Erythroblast (primary cell): ENCODE data around the gene PGM1.
"Not testable (repeated sequence)": the region's sequence is repeated elsewhere in the genome, so short reads cannot be mapped to it uniquely, and the experiment has no call there.

ENCODE experiments used
- DNase-seq, 2 experiments: peaks; one replicate each; lab custom pipeline; 2025; lab: John Stamatoyannopoulos, UW
- GATA1 ChIP-seq: IDR thresholded peaks from 2 replicates; pipeline ENCODE4 v1.6.1; 2011; ENCODE audit warnings: low read depth, mild to moderate bottlenecking, control low read depth, low read length, moderate library complexity
- POLR2A ChIP-seq: IDR thresholded peaks from 2 replicates; pipeline ENCODE4 v1.6.1; 2011; ENCODE audit warnings: mild to moderate bottlenecking, low read length

The PGM1 gene

DNA sequence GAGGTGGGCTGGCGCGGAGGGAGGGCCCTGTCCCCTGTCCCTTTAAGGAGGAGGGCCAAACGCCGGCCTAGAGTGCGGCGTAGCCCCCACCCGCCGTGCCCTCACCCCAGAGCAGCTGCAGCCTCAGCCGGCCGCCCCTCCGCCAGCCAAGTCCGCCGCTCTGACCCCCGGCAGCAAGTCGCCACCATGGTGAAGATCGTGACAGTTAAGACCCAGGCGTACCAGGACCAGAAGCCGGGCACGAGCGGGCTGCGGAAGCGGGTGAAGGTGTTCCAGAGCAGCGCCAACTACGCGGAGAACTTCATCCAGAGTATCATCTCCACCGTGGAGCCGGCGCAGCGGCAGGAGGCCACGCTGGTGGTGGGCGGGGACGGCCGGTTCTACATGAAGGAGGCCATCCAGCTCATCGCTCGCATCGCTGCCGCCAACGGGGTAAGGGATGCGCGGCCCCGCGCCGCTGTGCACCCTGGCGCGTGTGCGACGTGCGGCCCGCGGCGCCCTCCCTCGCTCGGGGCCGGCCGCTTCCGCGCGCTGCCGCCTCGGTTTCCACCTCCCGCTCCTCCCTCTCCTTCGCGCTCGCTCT is at the start of gene PGM1:
Gene PGM1 (plus strand): TSS at position 109 of the 583 bp plus-strand sequence. CDS start 78 bp downstream, at position 187.
- peak; percentile 48 to 49 for DNase-seq

GRCh38 chr1:63545780-63546179 is 47.4 kb upstream of the PGM1 start:
- TF ChIP-seq GATA1: no peak
- no peak for TF ChIP-seq POLR2A
- DNase-seq: no peak

More for the DNA sequence above, at the start of gene PGM1:
- TF ChIP-seq GATA1: no peak
- no peak for TF ChIP-seq POLR2A

GRCh38 chr1:63547621-63548294 is 45.5 kb upstream of the PGM1 start:
- TF ChIP-seq GATA1 (no peak), POLR2A (no peak)
- no peak for DNase-seq

DNA sequence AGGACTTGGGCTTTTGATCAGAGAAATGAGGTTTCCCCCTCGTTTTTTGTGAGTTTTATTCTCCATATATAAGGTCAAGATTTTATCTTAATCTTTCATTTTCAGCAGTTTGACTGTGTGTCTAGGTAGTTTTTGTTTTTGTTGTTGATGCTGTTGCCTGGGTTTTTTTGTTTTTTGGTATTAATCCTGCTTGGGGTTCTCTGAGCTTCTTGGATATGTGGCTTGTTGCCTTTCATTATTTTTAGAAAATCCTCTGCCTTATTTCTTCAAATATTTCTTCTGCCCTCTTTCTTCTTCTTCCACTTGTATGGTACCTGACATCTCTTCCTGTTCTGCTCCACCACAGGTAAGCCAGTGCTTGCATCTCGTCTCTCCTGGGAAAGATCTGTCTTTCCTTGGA is 44.9 kb upstream of the PGM1 start:
- DNase-seq: no peak
- TF ChIP-seq POLR2A: no peak
- no peak for TF ChIP-seq GATA1

- TF ChIP-seq POLR2A (no peak), GATA1 (no peak)
- no peak for DNase-seq
Measured at GRCh38 chr1:63548877-63549276, 44.3 kb upstream of the PGM1 start.

DNA sequence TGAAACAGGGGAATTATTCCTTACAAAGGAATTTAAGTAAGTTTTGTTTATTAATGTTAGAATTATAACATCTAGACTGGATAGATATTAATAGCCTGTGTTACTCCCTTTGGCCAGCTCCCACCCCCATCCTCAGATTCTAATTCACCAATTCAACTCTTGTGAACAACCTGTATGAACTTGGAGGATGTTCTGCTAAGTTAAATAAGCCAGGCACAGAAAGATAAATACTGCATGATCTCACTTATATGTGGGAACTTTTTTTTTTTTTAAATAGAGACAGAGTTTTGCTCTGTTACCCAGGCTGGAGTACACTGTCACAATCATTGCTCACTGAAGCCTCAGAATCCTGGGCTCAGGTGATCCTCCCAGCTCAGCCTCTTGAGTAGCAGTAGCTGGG is 37.7 kb upstream of the PGM1 start:
- DNase-seq: no peak
- no peak for TF ChIP-seq GATA1
- no peak for TF ChIP-seq POLR2A

DNA sequence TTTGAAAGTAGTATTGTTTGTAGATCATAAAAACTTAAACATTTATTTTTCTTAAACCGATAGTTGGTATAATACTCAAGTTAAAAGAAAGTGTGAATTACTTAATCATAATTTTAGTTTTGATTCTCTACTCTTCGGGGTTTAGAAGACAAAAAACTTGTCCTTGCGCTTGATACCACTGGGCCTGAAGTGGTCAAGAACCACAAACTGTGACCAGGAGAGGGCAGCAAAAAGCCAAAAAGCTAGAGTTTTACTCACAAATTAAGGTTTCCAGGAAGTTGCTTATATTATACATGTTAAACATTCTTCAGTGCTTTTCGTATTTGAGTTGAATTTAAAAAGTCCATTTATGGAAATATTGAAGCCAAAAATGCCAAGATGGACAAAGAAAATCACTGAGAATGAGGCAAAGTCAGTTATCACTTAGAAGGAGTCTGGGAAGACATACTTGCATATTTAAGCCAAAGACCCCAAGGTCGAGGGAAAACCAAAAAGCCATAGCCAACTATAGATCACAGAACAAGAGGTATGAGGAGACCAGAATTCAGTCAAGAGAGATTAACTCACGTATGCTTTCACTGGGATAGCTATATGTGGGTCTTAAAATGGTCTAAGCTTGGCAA is 35.7 kb upstream of the PGM1 start:
- TF ChIP-seq GATA1 (no peak), POLR2A (no peak)
- peak; percentile 15 to 48 for DNase-seq

DNA sequence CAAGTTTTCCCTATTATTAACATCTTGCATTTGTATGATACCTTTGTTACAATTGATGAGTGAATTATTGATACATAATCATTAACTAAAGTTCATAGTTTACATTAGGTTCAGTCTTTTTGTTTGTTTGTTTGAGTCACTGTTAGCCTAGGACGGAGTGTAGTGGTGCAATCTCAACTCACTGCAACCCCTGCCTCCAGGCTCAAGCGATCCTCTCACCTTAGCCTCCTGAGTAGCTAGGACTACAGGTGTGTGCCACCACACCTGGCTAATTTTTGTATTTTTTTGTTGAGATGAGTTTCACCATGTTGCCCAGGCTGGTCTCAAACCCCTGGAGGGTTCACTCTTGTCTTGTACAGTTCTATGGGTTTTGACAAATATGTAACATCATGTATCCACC is 33.9 kb upstream of the PGM1 start:
- no peak for DNase-seq
- TF ChIP-seq GATA1: no peak
- no peak for TF ChIP-seq POLR2A

DNA sequence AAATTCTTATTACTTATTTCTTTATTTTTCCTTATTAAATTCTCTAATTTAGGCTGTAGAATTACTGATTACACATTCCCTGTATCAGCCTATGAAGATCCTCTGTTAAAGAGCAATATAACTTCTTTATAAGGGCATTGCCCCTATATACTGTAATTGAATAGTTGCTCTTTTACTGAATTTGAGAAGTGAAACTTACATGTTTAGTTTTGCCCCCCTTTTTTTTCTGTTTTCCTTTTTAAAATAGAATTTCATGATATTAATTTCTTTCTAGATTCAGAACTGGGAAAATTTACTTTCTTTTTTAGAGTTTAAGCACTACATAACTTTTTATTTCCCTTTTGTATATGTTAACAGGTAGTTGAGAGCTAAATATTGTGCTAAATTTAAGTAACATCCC is 29.5 kb upstream of the PGM1 start:
- no peak for DNase-seq
- no peak for TF ChIP-seq POLR2A
- TF ChIP-seq GATA1: no peak

DNA sequence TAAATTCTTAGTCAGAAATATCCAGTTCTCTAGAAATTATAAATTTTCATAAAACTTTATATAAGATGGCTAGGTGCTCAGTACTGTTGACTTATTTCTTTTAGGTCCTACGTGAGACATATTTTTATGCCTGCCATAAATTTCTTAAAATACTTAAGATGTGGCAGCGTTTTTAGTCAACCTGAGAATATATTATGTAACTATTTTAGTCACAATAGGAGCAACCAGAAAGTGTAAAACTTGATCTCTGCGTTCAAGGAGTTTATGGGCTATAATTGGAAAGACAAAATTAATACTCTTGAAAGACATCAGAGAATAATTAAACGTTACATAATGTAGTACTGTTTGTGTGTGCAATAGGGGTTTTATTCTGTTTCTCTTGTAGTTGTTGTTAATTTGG is 24.1 kb upstream of the PGM1 start:
- TF ChIP-seq POLR2A (no peak), GATA1 (no peak)
- no peak for DNase-seq

GRCh38 chr1:63569640-63570316 is 23.4 kb upstream of the PGM1 start:
- DNase-seq: no peak
- TF ChIP-seq GATA1 (no peak), POLR2A (no peak)

DNA sequence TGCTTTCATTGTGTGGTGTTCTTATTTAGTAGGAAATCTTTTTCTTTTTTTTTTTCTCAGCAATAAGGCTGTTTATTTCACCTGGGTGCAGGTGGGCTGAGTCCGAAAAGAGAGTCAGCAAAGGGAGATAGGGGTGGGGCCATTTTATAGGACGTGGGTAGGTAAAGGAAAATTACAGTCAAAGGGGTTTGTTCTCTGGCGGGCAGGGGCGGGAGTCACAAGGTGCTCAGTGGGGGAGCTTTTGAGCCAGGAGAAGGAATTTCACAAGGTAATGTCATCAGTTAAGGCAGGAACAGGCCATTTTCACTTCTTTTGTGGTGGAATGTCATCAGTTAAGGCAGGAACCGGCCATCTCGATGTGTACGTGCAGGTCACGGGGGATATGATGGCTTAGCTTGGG is 20.5 kb upstream of the PGM1 start:
- DNase-seq: not testable (repeated sequence)

DNA sequence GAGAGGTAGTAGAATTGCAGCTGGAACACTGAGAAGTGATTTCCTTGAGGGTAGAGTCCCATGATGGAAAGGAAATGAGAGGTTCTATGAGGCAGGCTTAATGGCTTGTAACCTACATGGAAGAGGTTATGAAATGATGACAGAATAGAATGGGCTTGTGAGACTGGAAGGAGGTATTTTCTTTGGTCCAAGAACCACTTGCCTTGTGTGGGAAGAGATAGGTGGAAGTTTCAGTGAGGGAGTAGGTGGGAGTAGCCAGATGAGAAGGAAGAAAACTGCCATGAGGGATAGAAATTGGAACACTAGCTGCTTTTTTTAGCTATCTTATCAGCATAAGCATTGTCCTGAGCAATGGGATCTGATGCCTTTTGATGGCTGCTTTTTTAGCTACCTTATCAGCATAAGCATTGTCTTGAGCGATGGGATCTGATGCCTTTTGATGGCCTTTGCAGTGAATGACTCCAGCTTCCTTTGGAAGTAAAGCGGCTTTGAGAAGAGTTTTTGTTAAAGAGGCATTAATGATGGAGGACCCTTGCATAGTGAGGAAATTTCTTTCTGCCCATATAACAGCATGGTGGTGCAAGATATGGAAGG is 18.9 kb upstream of the PGM1 start:
- not testable (repeated sequence) for DNase-seq

DNA sequence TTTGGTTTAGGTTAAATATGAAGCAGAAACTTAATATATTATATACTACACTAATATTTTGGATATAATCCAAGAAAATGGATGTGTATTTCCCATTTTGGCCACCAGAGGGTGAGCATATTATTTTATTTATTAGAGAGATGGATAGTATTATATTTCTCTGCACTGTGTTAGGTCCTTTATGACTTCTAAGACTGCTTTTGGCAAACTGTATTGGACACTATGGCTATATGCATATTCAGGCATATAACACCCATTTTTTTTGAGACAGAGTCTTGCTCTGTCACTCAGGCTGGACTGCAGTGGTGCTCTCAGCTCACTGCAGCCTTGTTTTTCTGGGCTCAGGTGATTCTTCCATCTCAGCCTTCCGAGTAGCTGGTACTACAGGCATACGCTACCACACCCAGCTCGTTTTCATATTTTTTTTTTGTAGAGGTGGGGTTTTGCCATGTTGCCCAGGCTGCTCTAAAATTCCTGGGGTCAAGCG is 17.8 kb upstream of the PGM1 start:
- peak; percentile 11 to 49 for DNase-seq
- TF ChIP-seq GATA1 (no peak), POLR2A (no peak)

DNA sequence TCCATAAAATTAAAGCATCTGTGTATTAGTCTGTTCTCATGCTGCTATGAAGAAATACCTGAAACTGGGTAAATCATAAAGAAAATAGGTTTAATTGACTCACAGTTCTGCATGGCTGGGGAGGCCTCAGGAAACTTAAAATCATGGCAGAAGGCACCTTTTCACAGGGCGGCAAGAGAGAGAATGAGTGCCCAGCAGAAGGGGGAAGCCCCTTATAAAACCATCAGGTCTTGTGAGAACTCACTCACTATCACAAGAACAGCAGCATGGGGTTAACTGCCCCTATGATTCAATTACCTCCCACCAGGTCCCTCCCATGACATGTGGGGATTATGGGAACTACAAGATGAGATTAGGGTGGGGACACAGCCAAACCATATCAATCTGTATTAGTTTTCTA is 6.9 kb upstream of the PGM1 start:
- not testable (repeated sequence) for DNase-seq
